Brain pericyte (primary cell): ENCODE data around the gene NPAS2.

Source experiments
- DNase-seq: peaks from one replicate; pipeline ENCODE4 v3.0.0-alpha.2; 2012; ENCODE audit warnings: low read depth, low spot score

The NPAS2 gene

GRCh38 chr2:101012706-101013181, 192.8 kb downstream of the NPAS2 start:
- DNase-seq, result peak; percentile 26

DNA sequence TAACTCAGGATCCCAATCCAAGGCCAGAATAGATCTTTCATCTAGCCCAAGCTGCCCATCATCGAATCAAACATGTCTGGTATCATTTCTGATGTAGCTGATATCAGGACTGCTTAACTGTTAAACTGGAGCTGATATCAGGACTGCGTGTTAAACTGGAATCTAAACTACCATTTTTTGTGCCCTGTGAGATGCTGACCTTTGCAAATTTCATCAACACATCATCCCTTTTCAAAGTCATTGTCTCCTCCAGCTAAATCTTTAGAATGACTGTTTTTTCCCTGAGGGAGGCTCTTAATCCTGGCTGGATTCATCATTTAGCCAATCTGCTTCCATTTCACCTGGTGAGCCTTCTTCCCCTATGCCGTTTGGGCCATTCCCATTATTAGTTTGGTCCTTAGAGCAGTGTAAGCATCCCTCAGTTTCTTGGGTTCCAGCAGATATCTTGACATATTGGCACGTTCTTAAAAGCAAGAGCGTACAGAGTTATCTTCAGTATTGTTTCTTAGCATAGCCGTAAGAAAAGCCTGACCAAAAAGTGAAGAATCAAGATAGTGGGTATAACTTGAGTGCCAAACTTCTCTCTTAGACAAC, 194.4 kb downstream of the NPAS2 start:
- no peak for DNase-seq

DNA sequence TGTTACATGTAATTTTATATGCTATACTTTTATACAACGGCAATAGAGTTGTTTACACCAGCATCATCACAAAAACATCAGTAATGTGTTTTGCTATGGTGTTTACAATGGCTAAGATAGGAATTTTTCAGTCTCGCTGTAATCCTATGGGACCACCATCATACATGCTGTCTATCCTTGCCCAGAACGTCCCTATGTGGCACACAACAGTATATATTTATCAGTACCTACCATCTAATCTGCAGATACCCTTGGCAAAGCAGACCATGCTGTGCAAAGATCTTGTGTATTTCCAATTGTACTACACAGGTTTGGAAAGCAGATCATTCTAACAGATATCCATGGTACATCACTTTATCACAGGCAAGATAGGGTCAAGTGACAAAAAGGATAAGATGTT, 197.4 kb downstream of the NPAS2 start:
- no peak for DNase-seq

- no peak for DNase-seq
Measured at GRCh38 chr2:101018934-101019333, 199.0 kb downstream of the NPAS2 start.

DNA sequence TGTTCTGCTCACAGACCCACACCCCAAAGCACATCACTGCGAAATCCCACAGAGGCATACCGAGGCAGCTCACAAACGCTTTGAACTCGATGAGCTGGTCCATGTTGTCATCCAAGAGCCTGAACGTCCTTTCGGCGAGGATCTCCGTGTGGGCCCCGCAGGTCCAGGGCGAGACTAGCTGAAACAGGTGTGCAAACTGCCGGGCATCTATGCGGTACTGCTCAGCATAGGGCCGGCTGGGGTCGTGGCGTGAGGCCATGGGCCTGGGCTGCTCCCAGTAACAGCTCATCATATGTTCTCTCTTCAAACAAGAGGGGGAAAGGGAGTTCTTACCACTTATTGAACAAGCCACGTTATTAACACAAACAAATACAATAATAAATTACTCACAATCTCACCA, 202.3 kb downstream of the NPAS2 start:
- no peak for DNase-seq

DNA sequence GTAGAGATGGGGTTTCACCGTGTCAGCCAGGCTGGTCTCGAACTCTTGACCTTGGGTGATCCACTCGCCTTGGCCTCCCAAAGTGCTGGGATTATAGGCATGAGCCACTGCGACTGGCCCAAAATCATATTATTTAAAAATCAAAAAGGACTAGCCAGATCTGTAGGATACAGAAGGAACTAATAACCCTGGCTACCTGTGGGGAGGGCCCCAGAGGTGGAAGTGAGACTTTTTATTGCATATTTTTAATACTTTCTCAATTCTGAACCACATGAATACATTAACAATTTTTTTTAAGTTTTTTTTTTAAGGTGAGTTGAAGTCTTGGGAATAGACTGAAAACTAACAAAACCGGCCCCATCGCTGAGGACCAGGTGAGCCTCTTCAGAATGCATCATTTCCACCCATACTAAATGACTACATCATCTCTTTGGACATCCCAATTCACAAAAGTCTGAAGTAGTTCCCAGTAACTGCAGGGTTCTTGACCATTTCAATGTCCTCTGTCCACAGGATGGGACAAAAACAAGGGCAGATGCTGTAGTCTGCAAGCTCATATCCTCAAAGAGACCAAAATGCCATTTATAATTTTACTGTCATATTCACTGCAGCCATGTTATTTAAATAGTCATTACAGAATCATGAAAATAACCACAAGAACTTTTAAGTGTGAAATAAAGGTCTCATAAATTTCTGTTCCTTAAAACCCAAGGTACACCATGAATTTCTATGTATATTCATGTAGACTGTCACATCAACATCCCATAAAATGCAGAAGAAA, 203.6 kb downstream of the NPAS2 start:
- DNase-seq, result no peak

DNA sequence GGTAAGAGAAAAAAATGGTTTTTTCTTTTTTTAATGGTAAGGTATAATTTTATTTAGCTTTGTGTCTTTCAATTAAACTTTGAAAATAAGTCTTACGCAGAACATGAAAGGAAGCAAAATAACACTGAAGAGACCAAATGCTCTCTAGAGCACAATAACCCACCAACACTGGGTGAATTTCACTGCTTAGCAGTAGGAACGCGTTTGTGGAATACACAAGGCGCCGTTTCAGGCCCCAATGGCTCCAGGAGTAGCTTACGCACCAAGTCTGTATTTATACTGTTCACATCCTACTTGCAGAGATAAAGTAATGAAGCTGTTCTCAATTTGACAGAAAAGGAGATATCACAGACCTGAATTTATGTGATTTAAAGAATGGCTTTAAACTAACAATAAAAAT, 205.6 kb downstream of the NPAS2 start:
- no peak for DNase-seq

DNA sequence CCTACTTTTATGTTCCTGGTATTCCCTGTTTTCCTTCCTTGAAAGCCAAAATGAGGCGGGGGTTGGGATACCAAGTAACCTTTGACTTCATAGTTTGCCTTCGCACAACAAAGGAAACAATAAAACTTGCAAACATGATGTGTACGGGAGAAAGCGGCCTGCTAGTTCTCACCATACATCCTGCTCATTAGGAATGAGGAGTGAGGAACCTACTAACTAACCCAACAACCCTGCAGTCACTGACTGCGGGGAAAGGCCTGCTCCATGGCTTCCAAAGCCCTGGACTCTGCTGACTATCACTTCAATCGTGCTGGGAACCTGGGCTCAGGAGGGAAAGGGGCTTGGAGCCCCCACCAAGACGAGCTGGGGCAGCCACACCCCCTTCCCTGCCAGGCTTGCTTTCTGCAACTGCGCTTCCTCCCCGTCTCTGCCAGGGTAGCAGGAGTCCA, 206.3 kb downstream of the NPAS2 start:
- DNase-seq, result no peak

DNA sequence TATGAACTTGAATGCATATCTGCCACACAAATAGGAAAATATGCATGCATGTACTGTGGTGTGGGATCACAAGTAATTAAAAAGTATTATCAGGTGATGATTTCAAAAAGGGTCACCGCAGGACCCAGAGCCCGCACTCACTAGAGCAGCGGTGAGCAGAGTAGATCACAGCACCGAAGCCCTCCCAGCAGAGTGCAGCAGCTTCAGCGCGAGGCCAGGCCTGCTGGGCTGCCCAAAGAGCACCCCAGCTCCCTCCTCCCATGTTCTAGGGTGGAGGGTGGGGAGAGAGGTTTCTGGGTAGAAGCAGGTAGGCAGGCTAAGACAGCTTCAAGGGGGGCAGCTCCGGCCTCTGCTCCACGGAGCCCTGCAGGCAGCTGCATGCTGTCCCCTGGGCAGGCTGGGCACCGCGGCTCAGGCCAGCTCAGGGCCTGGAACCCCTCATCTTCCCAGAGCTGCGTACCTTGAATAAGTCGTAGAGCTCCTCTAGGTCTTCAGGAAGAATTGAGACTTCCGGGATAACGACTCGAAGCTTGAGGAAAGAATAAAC, 207.1 kb downstream of the NPAS2 start:
- DNase-seq, result no peak

GRCh38 chr2:101027852-101028251, 207.9 kb downstream of the NPAS2 start:
- no peak for DNase-seq

GRCh38 chr2:101030866-101031554, 211.1 kb downstream of the NPAS2 start:
- no peak for DNase-seq

GRCh38 chr2:101032084-101032776, 212.3 kb downstream of the NPAS2 start:
- DNase-seq, result no peak

DNA sequence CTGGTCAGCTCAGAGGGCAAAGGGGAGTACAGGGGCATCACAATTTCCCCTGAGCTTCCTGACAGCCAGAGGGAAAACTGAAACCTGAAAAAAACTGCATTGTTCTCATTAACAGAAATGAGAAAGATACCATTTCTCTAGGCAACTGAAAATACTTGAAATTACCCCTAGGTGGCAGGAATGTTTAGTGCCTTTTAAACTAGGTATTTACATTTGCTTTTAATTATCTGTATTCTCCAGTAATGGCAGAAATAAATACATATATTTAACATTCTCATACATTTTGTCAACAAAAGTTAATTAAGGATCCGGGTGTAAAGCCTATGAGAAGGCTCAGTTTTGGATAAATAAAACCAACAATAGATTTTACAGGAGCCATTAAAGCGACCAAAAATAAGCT, 216.6 kb downstream of the NPAS2 start:
- no peak for DNase-seq

GRCh38 chr2:101037161-101037755, 217.3 kb downstream of the NPAS2 start:
- DNase-seq, result no peak

DNA sequence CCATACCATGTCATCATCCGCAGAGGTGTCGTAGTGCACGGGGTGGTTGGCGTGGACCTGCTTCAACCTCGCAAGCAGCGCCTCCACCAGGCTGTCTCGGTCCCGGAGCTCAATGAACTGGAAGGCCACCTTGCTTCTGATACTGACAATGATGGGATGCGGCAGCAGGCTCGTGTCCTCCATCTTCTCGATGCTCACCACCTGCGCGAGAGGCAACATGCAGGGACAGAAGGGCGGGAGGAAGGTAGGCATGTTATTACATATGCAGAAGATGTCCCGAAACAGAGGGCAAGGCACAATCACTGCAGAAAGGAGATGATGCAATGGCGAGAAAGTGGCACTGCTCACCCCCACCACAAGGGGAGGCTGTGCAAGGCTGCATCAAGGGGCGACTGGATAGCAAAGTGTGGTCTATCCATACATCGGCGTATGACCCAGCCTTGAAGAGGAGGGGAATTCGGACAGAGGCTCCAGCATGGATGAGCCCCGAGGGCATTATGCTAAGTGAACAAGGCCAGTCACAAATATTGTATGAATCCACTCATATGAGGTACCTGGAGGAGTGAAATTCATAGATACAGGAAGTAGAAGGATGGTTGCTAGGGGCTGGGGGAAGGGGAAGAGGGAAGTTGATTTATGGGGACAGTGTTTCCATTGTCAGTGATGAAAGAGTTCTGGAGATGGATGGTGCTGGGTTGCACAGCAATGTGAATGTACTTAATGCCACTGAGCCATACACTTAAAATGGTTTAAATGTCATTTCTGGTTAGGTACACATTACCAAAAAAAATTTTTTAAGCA, 218.7 kb downstream of the NPAS2 start:
- DNase-seq, result no peak

GRCh38 chr2:101040072-101040471, 220.1 kb downstream of the NPAS2 start:
- no peak for DNase-seq

GRCh38 chr2:101040761-101041160, 220.8 kb downstream of the NPAS2 start:
- DNase-seq, result no peak

- DNase-seq, result no peak
Measured at GRCh38 chr2:101041413-101041812, 221.5 kb downstream of the NPAS2 start.

GRCh38 chr2:101045330-101045729, 225.4 kb downstream of the NPAS2 start:
- DNase-seq, result no peak
